ENCODE data around the gene MAGI2.

- TF ChIP-seq CTCF (IDR thresholded peaks at IDR 0.05; ENCODE audit: insufficient read depth, low read depth, low read length) (no peak), EZH2 (IDR thresholded peaks at IDR 0.05; ENCODE audit: insufficient read depth, low read length) (no peak)
These were observed 1282.1 kb downstream of the MAGI2 start for GRCh38 chr7:78171398-78171797.

Data from astrocyte (in vitro differentiated cells and primary cell).